HepG2 (cell line): ENCODE measurements around the gene MAGT1. TPM values are rescaled to one million over a fixed set of nuclear protein-coding genes. Genes with fewer than 3 reads are reported as not detected.

Source experiments
- GTF3A ChIP-seq: sonication (generic); formaldehyde crosslinking; conservative IDR thresholded peaks from 2 replicates; pipeline ENCODE4 v1.4.0; 2020; ENCODE audit warnings: mild to moderate bottlenecking, missing genetic modification reagents
- IRF2 ChIP-seq: IDR thresholded peaks from 2 replicates; pipeline ENCODE4 v1.6.1; 2018; ENCODE audit warnings: missing genetic modification reagents, missing compliant biosample characterization
- KDM2A ChIP-seq: sonication (generic); formaldehyde crosslinking; IDR thresholded peaks from 2 replicates; pipeline ENCODE4 v1.4.0; 2020; ENCODE audit warnings: low read depth, missing genetic modification reagents, borderline replicate concordance
- NCOA2 ChIP-seq: sonication (generic); formaldehyde crosslinking; IDR thresholded peaks from 2 replicates; pipeline ENCODE4 v1.8.0; 2022; ENCODE audit warnings: inconsistent platforms
- POLR2AphosphoS2 ChIP-seq: IDR thresholded peaks from 2 replicates; pipeline ENCODE4 v1.6.1; 2011; ENCODE audit warnings: low read depth, low read length, improper control_type of control experiment
- RFX1 ChIP-seq: fragments of 450-650 bp; IDR thresholded peaks from 2 replicates; pipeline ENCODE4 v1.6.1; 2017
- SRSF1 ChIP-seq: fragments of 200-400 bp; formaldehyde crosslinking; optimal IDR thresholded peaks from 2 replicates; pipeline ENCODE3; 2017; ENCODE audit warnings: mild to moderate bottlenecking, low read depth, low read length, moderate library complexity
- TSC22D2 ChIP-seq: sonication (generic); formaldehyde crosslinking; IDR thresholded peaks from 2 replicates; pipeline ENCODE4 v1.5.1; 2020; ENCODE audit warnings: missing genetic modification reagents, mild to moderate bottlenecking, borderline replicate concordance
- ZNF180 ChIP-seq: sonication (generic); formaldehyde crosslinking; IDR thresholded peaks from 2 replicates; pipeline ENCODE4 v1.4.0; 2020; ENCODE audit warnings: low read depth, missing genetic modification reagents, borderline replicate concordance
- ZNF260 ChIP-seq: sonication (generic); formaldehyde crosslinking; IDR thresholded peaks from 2 replicates; pipeline ENCODE4 v1.4.0; 2020; ENCODE audit warnings: missing genetic modification reagents, low read depth, mild to moderate bottlenecking, borderline replicate concordance
- ZNF343 ChIP-seq: sonication (generic); formaldehyde crosslinking; IDR thresholded peaks from 2 replicates; pipeline ENCODE4 v1.4.0; 2020; ENCODE audit warnings: mild to moderate bottlenecking, missing genetic modification reagents
- ZNF557 ChIP-seq: sonication (generic); formaldehyde crosslinking; IDR thresholded peaks from 2 replicates; pipeline ENCODE4 v1.4.0; 2020; ENCODE audit warnings: missing genetic modification reagents
- polyA plus RNA-seq, 8 experiments: library from polyadenylated mRNA; depleted of rRNA in 3 of 8; stranded (reverse) in 7 of 8; unstranded in 1 of 8; fragments of >200 nt; fragmentation: Illumina TruSeq in 4 of 8; extraction: Trizol in 4 of 8; gene quantifications; 2 replicates each; pipeline versions ENCODE4 v1.2.1 to v1.2.3, GENCODE V29; 2011 to 2016; ENCODE audit warnings: low read depth in 4 of 8, missing spikeins in 1 of 8, mixed read lengths in 1 of 8; ENCODE audit not compliant: insufficient read depth in 1 of 8
- total RNA-seq, 5 experiments: library from RNA; depleted of rRNA; stranded (reverse); fragments of >200 nt; fragmentation: Illumina TruSeq; extraction: Trizol; gene quantifications; 2 replicates each; pipeline ENCODE4 v1.2.3, GENCODE V29; 2016; ENCODE audit warnings: low read depth in 1 of 5
- TF ChIP-seq, protein P1 (sequence below): sonication (generic); formaldehyde crosslinking; IDR thresholded peaks from 2 replicates; pipeline ENCODE4 v1.5.1; 2020; ENCODE audit warnings: missing genetic modification reagents, mild to moderate bottlenecking, borderline replicate concordance
- TF ChIP-seq, protein P2 (sequence below): IDR thresholded peaks from 2 replicates; pipeline ENCODE4 v1.6.1; 2016; ENCODE audit warnings: missing compliant biosample characterization, missing genetic modification reagents, borderline replicate concordance
- TF ChIP-seq, protein P3 (sequence below): sonication (generic); formaldehyde crosslinking; IDR thresholded peaks from 2 replicates; pipeline ENCODE4 v1.4.0; 2020; ENCODE audit warnings: missing genetic modification reagents
- TF ChIP-seq, protein P4 (sequence below): IDR thresholded peaks from 2 replicates; pipeline ENCODE4 v1.6.1; 2012; ENCODE audit warnings: low read length, improper control_type of control experiment
- TF ChIP-seq, protein P5 (sequence below): sonication (generic); formaldehyde crosslinking; IDR thresholded peaks from 2 replicates; pipeline ENCODE4 v1.5.0; 2020; ENCODE audit warnings: missing genetic modification reagents
- TF ChIP-seq, protein P6 (sequence below): sonication (generic); formaldehyde crosslinking; IDR thresholded peaks from 2 replicates; pipeline ENCODE4 v1.4.0; 2020; ENCODE audit warnings: mild to moderate bottlenecking, missing genetic modification reagents

The MAGT1 gene
- total and polyA plus RNA-seq, 2 of the 13 experiments (the other 11 are each of a cell fraction or from before 2014, with no cell fraction given) = 38.0 to 75.0 TPM

DNA sequence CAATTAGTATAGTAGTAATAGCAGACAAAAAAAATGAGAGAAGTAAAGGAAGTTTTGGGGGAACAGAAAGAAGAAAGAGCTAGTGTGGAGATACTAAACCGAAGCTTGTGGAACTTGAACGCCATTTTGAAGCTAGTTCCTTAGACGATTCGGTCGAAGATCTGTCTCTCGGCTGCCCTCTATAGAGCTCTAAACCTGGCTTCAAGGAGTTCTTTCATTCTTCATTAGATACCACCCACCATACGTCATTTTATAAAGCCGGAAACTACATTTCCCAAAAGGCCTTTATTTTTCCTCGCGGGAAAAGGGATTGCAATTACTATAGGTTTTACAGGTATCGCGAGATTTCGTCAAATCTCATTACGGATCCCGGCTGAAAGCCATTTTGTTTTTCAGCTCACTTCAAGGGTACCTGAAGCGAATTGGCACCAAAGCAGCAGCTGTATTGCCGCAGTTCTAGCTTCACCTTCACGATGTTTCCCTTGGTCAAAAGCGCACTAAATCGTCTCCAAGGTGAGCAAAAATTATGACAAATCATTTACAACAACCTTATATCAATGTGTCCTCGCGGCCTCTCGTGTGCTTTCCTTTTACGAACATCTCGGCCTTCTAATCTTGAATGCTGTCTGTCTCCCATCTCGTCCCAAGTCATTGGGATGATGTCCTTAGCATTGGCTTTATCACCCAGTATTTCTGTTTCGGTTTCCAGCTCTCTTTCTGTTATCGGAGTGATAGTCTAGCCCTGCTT, 4.0 kb upstream of the MAGT1 start, which contains the start of gene COX7B (continued):
- TF ChIP-seq, protein P1, sequence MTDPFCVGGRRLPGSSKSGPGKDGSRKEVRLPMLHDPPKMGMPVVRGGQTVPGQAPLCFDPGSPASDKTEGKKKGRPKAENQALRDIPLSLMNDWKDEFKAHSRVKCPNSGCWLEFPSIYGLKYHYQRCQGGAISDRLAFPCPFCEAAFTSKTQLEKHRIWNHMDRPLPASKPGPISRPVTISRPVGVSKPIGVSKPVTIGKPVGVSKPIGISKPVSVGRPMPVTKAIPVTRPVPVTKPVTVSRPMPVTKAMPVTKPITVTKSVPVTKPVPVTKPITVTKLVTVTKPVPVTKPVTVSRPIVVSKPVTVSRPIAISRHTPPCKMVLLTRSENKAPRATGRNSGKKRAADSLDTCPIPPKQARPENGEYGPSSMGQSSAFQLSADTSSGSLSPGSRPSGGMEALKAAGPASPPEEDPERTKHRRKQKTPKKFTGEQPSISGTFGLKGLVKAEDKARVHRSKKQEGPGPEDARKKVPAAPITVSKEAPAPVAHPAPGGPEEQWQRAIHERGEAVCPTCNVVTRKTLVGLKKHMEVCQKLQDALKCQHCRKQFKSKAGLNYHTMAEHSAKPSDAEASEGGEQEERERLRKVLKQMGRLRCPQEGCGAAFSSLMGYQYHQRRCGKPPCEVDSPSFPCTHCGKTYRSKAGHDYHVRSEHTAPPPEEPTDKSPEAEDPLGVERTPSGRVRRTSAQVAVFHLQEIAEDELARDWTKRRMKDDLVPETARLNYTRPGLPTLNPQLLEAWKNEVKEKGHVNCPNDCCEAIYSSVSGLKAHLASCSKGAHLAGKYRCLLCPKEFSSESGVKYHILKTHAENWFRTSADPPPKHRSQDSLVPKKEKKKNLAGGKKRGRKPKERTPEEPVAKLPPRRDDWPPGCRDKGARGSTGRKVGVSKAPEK = no peak
- no peak for TF ChIP-seq POLR2AphosphoS2
- TF ChIP-seq, protein P2, sequence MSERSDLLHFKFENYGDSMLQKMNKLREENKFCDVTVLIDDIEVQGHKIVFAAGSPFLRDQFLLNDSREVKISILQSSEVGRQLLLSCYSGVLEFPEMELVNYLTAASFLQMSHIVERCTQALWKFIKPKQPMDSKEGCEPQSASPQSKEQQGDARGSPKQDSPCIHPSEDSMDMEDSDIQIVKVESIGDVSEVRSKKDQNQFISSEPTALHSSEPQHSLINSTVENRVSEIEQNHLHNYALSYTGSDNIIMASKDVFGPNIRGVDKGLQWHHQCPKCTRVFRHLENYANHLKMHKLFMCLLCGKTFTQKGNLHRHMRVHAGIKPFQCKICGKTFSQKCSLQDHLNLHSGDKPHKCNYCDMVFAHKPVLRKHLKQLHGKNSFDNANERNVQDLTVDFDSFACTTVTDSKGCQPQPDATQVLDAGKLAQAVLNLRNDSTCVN (CRISPR knock-in tag) = no peak
- no peak for TF ChIP-seq TSC22D2
- no peak for TF ChIP-seq RFX1
- TF ChIP-seq ZNF260 = no peak
- no peak for TF ChIP-seq ZNF180
- TF ChIP-seq, protein P3, sequence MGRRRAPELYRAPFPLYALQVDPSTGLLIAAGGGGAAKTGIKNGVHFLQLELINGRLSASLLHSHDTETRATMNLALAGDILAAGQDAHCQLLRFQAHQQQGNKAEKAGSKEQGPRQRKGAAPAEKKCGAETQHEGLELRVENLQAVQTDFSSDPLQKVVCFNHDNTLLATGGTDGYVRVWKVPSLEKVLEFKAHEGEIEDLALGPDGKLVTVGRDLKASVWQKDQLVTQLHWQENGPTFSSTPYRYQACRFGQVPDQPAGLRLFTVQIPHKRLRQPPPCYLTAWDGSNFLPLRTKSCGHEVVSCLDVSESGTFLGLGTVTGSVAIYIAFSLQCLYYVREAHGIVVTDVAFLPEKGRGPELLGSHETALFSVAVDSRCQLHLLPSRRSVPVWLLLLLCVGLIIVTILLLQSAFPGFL (CRISPR knock-in tag) = no peak
- peak; percentile 38; the same call in 1 of the 2 replicates for TF ChIP-seq IRF2 (CRISPR knock-in tag)
- TF ChIP-seq, protein P4, sequence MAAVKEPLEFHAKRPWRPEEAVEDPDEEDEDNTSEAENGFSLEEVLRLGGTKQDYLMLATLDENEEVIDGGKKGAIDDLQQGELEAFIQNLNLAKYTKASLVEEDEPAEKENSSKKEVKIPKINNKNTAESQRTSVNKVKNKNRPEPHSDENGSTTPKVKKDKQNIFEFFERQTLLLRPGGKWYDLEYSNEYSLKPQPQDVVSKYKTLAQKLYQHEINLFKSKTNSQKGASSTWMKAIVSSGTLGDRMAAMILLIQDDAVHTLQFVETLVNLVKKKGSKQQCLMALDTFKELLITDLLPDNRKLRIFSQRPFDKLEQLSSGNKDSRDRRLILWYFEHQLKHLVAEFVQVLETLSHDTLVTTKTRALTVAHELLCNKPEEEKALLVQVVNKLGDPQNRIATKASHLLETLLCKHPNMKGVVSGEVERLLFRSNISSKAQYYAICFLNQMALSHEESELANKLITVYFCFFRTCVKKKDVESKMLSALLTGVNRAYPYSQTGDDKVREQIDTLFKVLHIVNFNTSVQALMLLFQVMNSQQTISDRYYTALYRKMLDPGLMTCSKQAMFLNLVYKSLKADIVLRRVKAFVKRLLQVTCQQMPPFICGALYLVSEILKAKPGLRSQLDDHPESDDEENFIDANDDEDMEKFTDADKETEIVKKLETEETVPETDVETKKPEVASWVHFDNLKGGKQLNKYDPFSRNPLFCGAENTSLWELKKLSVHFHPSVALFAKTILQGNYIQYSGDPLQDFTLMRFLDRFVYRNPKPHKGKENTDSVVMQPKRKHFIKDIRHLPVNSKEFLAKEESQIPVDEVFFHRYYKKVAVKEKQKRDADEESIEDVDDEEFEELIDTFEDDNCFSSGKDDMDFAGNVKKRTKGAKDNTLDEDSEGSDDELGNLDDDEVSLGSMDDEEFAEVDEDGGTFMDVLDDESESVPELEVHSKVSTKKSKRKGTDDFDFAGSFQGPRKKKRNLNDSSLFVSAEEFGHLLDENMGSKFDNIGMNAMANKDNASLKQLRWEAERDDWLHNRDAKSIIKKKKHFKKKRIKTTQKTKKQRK = no peak
- TF ChIP-seq, protein P5, sequence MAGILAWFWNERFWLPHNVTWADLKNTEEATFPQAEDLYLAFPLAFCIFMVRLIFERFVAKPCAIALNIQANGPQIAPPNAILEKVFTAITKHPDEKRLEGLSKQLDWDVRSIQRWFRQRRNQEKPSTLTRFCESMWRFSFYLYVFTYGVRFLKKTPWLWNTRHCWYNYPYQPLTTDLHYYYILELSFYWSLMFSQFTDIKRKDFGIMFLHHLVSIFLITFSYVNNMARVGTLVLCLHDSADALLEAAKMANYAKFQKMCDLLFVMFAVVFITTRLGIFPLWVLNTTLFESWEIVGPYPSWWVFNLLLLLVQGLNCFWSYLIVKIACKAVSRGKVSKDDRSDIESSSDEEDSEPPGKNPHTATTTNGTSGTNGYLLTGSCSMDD (CRISPR knock-in tag) = no peak
- no peak for TF ChIP-seq SRSF1
- no peak for TF ChIP-seq ZNF343 (CRISPR knock-in tag)
- no peak for TF ChIP-seq KDM2A
- TF ChIP-seq, protein P6, sequence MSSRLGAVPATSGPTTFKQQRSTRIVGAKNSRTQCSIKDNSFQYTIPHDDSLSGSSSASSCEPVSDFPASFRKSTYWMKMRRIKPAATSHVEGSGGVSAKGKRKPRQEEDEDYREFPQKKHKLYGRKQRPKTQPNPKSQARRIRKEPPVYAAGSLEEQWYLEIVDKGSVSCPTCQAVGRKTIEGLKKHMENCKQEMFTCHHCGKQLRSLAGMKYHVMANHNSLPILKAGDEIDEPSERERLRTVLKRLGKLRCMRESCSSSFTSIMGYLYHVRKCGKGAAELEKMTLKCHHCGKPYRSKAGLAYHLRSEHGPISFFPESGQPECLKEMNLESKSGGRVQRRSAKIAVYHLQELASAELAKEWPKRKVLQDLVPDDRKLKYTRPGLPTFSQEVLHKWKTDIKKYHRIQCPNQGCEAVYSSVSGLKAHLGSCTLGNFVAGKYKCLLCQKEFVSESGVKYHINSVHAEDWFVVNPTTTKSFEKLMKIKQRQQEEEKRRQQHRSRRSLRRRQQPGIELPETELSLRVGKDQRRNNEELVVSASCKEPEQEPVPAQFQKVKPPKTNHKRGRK (CRISPR knock-in tag) = no peak
- no peak for TF ChIP-seq ZNF557 (CRISPR knock-in tag)
- TF ChIP-seq NCOA2 (CRISPR knock-in tag) = no peak
- no peak for TF ChIP-seq GTF3A (CRISPR knock-in tag)
